Lower lobe of right lung (tissue), 2 donors: ENCODE results near the gene CCDC81. TPM values are rescaled to one million over a fixed set of nuclear protein-coding genes. Genes with fewer than 3 reads are reported as not detected.
"Not testable (repeated sequence)": the region's sequence is repeated elsewhere in the genome, so short reads cannot be mapped to it uniquely, and the experiment has no call there.

Experiments
- ATAC-seq, 2 donors: fragments of 200-7000 bp; cut with Tn5 transposase; one replicate each; pipeline ENCODE4 v1.9.1; 2020 to 2022; ENCODE audit warnings: mild to moderate bottlenecking in 2 of 2, moderate library complexity in 2 of 2
- DNase-seq: peaks from one replicate; pipeline ENCODE4 v3.0.0-alpha.2; 2020
- H3K27ac ChIP-seq: fragments of 200-600 bp; one replicate; pipeline ENCODE4 v1.8.0; 2022
- H3K27me3 ChIP-seq: fragments of 200-600 bp; one replicate; pipeline ENCODE4 v1.8.0; 2022; ENCODE audit warnings: low read depth
- H3K36me3 ChIP-seq: fragments of 200-600 bp; one replicate; pipeline ENCODE4 v1.8.0; 2022; ENCODE audit warnings: mild to moderate bottlenecking
- H3K4me1 ChIP-seq: fragments of 200-600 bp; one replicate; pipeline ENCODE4 v1.8.0; 2022
- H3K4me3 ChIP-seq: fragments of 200-600 bp; one replicate; pipeline ENCODE4 v1.8.0; 2022; ENCODE audit warnings: mild to moderate bottlenecking
- H3K9me3 ChIP-seq: fragments of 200-600 bp; one replicate; pipeline ENCODE4 v1.8.0; 2022
- CTCF ChIP-seq: fragments of 200-600 bp; IDR thresholded peaks from one replicate; pipeline ENCODE4 v1.8.0; 2022; ENCODE audit warnings: antibody characterized with exemption, mild to moderate bottlenecking
- intact Hi-C: fragments of 100-400 bp; cut with DNase I; formaldehyde crosslinking; loops from one replicate; pipeline ENCODE4 v1.11.0; 2022
- total RNA-seq: library from RNA; stranded (reverse); fragmentation: NEBNext Ultra II Directional; extraction: Animal tissue kit (Norgen Biotek cat#: 25700); gene quantifications from one replicate; pipeline ENCODE4 v1.2.1, GENCODE V29; 2021
- donor health status: DM: no; HTN: yes; CAD: no; lungs with severe emphysema.

The CCDC81 gene
- total RNA-seq, 1 donor from 2014 or later, result 4.8 TPM

- H3K4me1 ChIP-seq, result no peaks in the 10 kb centered on the region
- intact Hi-C loops, result no loop called here
- H3K9me3 ChIP-seq, result peaks cover 9% of the 10 kb centered on the region
- no peak for TF ChIP-seq CTCF
- DNase-seq, result no peak
- no peaks in the 10 kb centered on the region for H3K27me3 ChIP-seq
- no peak overlapping the region for H3K4me3 ChIP-seq
- no peaks in the 10 kb centered on the region for H3K36me3 ChIP-seq
- no peak for ATAC-seq
- H3K27ac ChIP-seq, result no peak overlapping the region
Observed at GRCh38 chr11:86427441-86427840, 52.8 kb downstream of the CCDC81 start.

GRCh38 chr11:86431258-86431657, 56.6 kb downstream of the CCDC81 start:
- no peak for ATAC-seq
- Histone ChIP-seq H3K4me3 (no peak overlapping the region), H3K27me3 (no peaks in the 10 kb centered on the region), H3K27ac (no peak overlapping the region), H3K4me1 (no peaks in the 10 kb centered on the region), H3K36me3 (no peaks in the 10 kb centered on the region), H3K9me3 (peaks cover 4% of the 10 kb centered on the region)
- no peak for TF ChIP-seq CTCF
- intact Hi-C loops, result no loop called here
- DNase-seq, result no peak

- not testable (repeated sequence) for H3K9me3 ChIP-seq
Observed at GRCh38 chr11:86433361-86434095, 58.8 kb downstream of the CCDC81 start.

GRCh38 chr11:86435711-86436110, 61.0 kb downstream of the CCDC81 start:
- no peak overlapping the region for H3K27ac ChIP-seq
- H3K4me1 ChIP-seq, result no peaks in the 10 kb centered on the region
- DNase-seq, result no peak
- no peaks in the 10 kb centered on the region for H3K9me3 ChIP-seq
- no peak overlapping the region for H3K4me3 ChIP-seq
- TF ChIP-seq CTCF, result no peak
- no peak for ATAC-seq
- H3K36me3 ChIP-seq, result no peaks in the 10 kb centered on the region
- no peaks in the 10 kb centered on the region for H3K27me3 ChIP-seq
- intact Hi-C loops, result no loop called here

More at GRCh38 chr11:86433361-86434095, 58.8 kb downstream of the CCDC81 start:
- H3K27ac ChIP-seq, DNase-seq, ATAC-seq, H3K4me1 ChIP-seq, intact Hi-C loops, H3K36me3 ChIP-seq, H3K4me3 ChIP-seq, H3K27me3 ChIP-seq: not testable (repeated sequence)

- no peak overlapping the region for H3K27ac ChIP-seq
- ATAC-seq (no peak), DNase-seq (no peak)
- intact Hi-C loops, result no loop called here
- H3K4me1 ChIP-seq, result no peaks in the 10 kb centered on the region
- H3K4me3 ChIP-seq, result no peak overlapping the region
- no peak for TF ChIP-seq CTCF
- H3K9me3 ChIP-seq, result no peaks in the 10 kb centered on the region
- peaks cover 6% of the 10 kb centered on the region for H3K36me3 ChIP-seq
- H3K27me3 ChIP-seq, result no peaks in the 10 kb centered on the region
Observed at GRCh38 chr11:86438685-86439084, 64.0 kb downstream of the CCDC81 start.

- H3K4me3 ChIP-seq, result no peak overlapping the region
- intact Hi-C loops, result no loop called here
- H3K36me3 ChIP-seq, result peaks cover 6% of the 10 kb centered on the region
- H3K4me1 ChIP-seq, result no peaks in the 10 kb centered on the region
- TF ChIP-seq CTCF, result no peak
- DNase-seq (no peak), ATAC-seq (peak; percentile 21 to 50)
- no peaks in the 10 kb centered on the region for H3K9me3 ChIP-seq
- H3K27me3 ChIP-seq, result no peaks in the 10 kb centered on the region
- H3K27ac ChIP-seq, result no peak overlapping the region
Observed at GRCh38 chr11:86440305-86440716, 65.6 kb downstream of the CCDC81 start.
